PFSK-1 (cell line): ENCODE measurements around the gene TRPM5.

Experiments
- FOXP2 ChIP-seq: optimal IDR thresholded peaks from 2 replicates; pipeline ENCODE3; 2011; ENCODE audit warnings: borderline replicate concordance, control low read depth, inconsistent platforms; ENCODE audit not compliant: insufficient read depth; ENCODE audit errors: extremely low read length, extremely low read depth
- POLR2AphosphoS5 ChIP-seq: IDR thresholded peaks from 2 replicates; pipeline ENCODE4 v1.6.1; 2012; ENCODE audit warnings: low read depth, mild to moderate bottlenecking, control low read depth, low read length, moderate library complexity
- REST ChIP-seq, 2 experiments: IDR thresholded peaks; 2 replicates each; pipeline versions ENCODE4 v1.6.1 to v1.8.0; 2011 to 2012; ENCODE audit warnings: low read depth in 2 of 2, low read length in 2 of 2, control low read depth in 1 of 2, inconsistent platforms in 1 of 2, mild to moderate bottlenecking in 1 of 2, moderate library complexity in 1 of 2; ENCODE audit not compliant: insufficient read depth in 1 of 2
- SIN3A ChIP-seq: IDR thresholded peaks from 2 replicates; pipeline ENCODE4 v1.6.1; 2012; ENCODE audit warnings: mild to moderate bottlenecking, low read length, moderate library complexity, borderline replicate concordance; ENCODE audit not compliant: insufficient read depth
- TAF1 ChIP-seq: IDR thresholded peaks from 2 replicates; pipeline ENCODE4 v1.6.1; 2012; ENCODE audit warnings: low read length, control low read depth, borderline replicate concordance; ENCODE audit not compliant: insufficient read depth

TRPM5 gene

GRCh38 chr11:2475136-2475918, 31.0 kb upstream of the TRPM5 start:
- no peak for TF ChIP-seq REST (IDR thresholded peaks at IDR 0.05; ENCODE audit: insufficient read depth in 1 of 2, low read depth in 2 of 2, low read length in 2 of 2)
- TF ChIP-seq FOXP2: no peak
- no peak for TF ChIP-seq TAF1
- TF ChIP-seq POLR2AphosphoS5: no peak
- no peak for TF ChIP-seq SIN3A

GRCh38 chr11:2474059-2474901, 30.0 kb upstream of the TRPM5 start:
- TF ChIP-seq REST (IDR thresholded peaks at IDR 0.05; ENCODE audit: insufficient read depth in 1 of 2, low read depth in 2 of 2, low read length in 2 of 2): no peak
- no peak for TF ChIP-seq TAF1
- no peak for TF ChIP-seq POLR2AphosphoS5
- no peak for TF ChIP-seq SIN3A
- TF ChIP-seq FOXP2: no peak

GRCh38 chr11:2473361-2474058, 29.2 kb upstream of the TRPM5 start:
- no peak for TF ChIP-seq FOXP2
- no peak for TF ChIP-seq SIN3A
- TF ChIP-seq REST (IDR thresholded peaks at IDR 0.05; ENCODE audit: insufficient read depth in 1 of 2, low read depth in 2 of 2, low read length in 2 of 2): no peak
- no peak for TF ChIP-seq TAF1

- no peak for TF ChIP-seq POLR2AphosphoS5
- no peak for TF ChIP-seq SIN3A
- TF ChIP-seq TAF1: no peak
- no peak for TF ChIP-seq FOXP2
- no peak for TF ChIP-seq REST (IDR thresholded peaks at IDR 0.05; ENCODE audit: insufficient read depth in 1 of 2, low read depth in 2 of 2, low read length in 2 of 2)
These were observed 28.3 kb upstream of the TRPM5 start for GRCh38 chr11:2472428-2473186.
